WTC11 (cell line): Measurements from ENCODE around the gene COG4. TPM values are rescaled to one million over a fixed set of nuclear protein-coding genes. Genes with fewer than 3 reads are reported as not detected.

ENCODE experiments used
- ATAC-seq: fragments of 200-7000 bp; cut with Tn5 transposase; 2 replicates; pipeline ENCODE4 v1.10.0; 2021; ENCODE audit warnings: mild to moderate bottlenecking, moderate library complexity
- Bru-seq: library from RNA; stranded (reverse); fragments of 400-500 nt; gene quantifications from one replicate; lab custom pipeline; 2021; lab: Mats Ljungman, UMichigan
- CTCF ChIA-PET: fragments of 300-600 bp; sonication (Branson Sonifier 250); formaldehyde crosslinking; loops from one replicate; lab custom pipeline; 2021; ENCODE audit warnings: antibody characterized with exemption; lab: Charles Lee
- POLR2A ChIA-PET: fragments of 350-600 bp; sonication (Branson Sonifier 250); formaldehyde crosslinking; loops from one replicate; lab custom pipeline; 2021; ENCODE audit warnings: antibody characterized with exemption; lab: Charles Lee
- DNase-seq: peaks from one replicate; pipeline ENCODE4 v3.0.0; 2021; ENCODE audit warnings: low spot score
- H3K27ac Mint-ChIP-seq: 2 replicates; pipeline ENCODE4 v1.8.0; 2021; ENCODE audit warnings: mixed read lengths
- H3K27me3 Mint-ChIP-seq: 2 replicates; pipeline ENCODE4 v1.8.0; 2021; ENCODE audit warnings: low read depth, mild to moderate bottlenecking, moderate library complexity, mixed read lengths
- H3K36me3 Mint-ChIP-seq: 2 replicates; pipeline ENCODE4 v1.8.0; 2021; ENCODE audit warnings: mixed read lengths
- H3K4me1 Mint-ChIP-seq: 2 replicates; pipeline ENCODE4 v1.8.0; 2022; ENCODE audit warnings: mixed read lengths
- H3K4me3 Mint-ChIP-seq: 2 replicates; pipeline ENCODE4 v1.8.0; 2021; ENCODE audit warnings: mild to moderate bottlenecking, moderate library complexity, mixed read lengths
- H3K9me3 Mint-ChIP-seq: 2 replicates; pipeline ENCODE4 v1.8.0; 2021; ENCODE audit warnings: mixed read lengths
- CBFB ChIP-seq: sonication (generic); formaldehyde crosslinking; IDR thresholded peaks from 2 replicates; pipeline ENCODE4 v1.8.1; 2022; ENCODE audit warnings: mild to moderate bottlenecking, low read depth, missing genetic modification reagents
- CREB1 ChIP-seq: sonication (generic); formaldehyde crosslinking; IDR thresholded peaks from 2 replicates; pipeline ENCODE4 v1.8.0; 2023; ENCODE audit warnings: mild to moderate bottlenecking, missing genetic modification reagents
- ELF4 ChIP-seq: sonication (generic); formaldehyde crosslinking; IDR thresholded peaks from 2 replicates; pipeline ENCODE4 v1.8.1; 2022; ENCODE audit warnings: low read depth, mild to moderate bottlenecking, moderate library complexity, missing genetic modification reagents
- ESRRA ChIP-seq: sonication (generic); formaldehyde crosslinking; IDR thresholded peaks from 2 replicates; pipeline ENCODE4 v1.8.1; 2022; ENCODE audit warnings: mild to moderate bottlenecking, missing genetic modification reagents, borderline replicate concordance
- FOXJ3 ChIP-seq: sonication (generic); formaldehyde crosslinking; IDR thresholded peaks from 2 replicates; pipeline ENCODE4 v1.9.0; 2021; ENCODE audit warnings: missing genetic modification reagents, mild to moderate bottlenecking, borderline replicate concordance
- GABPB1 ChIP-seq: sonication (generic); formaldehyde crosslinking; IDR thresholded peaks from 2 replicates; pipeline ENCODE4 v1.8.1; 2023; ENCODE audit warnings: mild to moderate bottlenecking, missing genetic modification reagents
- GTF2I ChIP-seq: fragments of 250-450 bp; sonication (Bioruptor Pico); conservative IDR thresholded peaks from 2 replicates; pipeline ENCODE4 v1.4.0; 2021; ENCODE audit warnings: mild to moderate bottlenecking
- KAT7 ChIP-seq: sonication (generic); formaldehyde crosslinking; IDR thresholded peaks from 2 replicates; pipeline ENCODE4 v1.8.1; 2023; ENCODE audit warnings: missing genetic modification reagents, mild to moderate bottlenecking, borderline replicate concordance
- OVOL2 ChIP-seq: fragments of 250-450 bp; sonication (Bioruptor Pico); IDR thresholded peaks from 2 replicates; pipeline ENCODE4 v1.9.0; 2021; ENCODE audit warnings: mild to moderate bottlenecking, borderline replicate concordance
- RORB ChIP-seq: fragments of 250-450 bp; sonication (Bioruptor Pico); IDR thresholded peaks from 2 replicates; pipeline ENCODE4 v1.9.0; 2021; ENCODE audit warnings: mild to moderate bottlenecking
- TCF7 ChIP-seq: sonication (generic); formaldehyde crosslinking; IDR thresholded peaks from 2 replicates; pipeline ENCODE4 v1.8.0; 2022; ENCODE audit warnings: mild to moderate bottlenecking, low read depth, missing genetic modification reagents, moderate library complexity
- TEAD1 ChIP-seq: sonication (generic); formaldehyde crosslinking; IDR thresholded peaks from 2 replicates; pipeline ENCODE4 v1.8.0; 2022; ENCODE audit warnings: mild to moderate bottlenecking, missing genetic modification reagents
- ZNF121 ChIP-seq: sonication (generic); formaldehyde crosslinking; IDR thresholded peaks from 2 replicates; pipeline ENCODE4 v1.8.0; 2023; ENCODE audit warnings: missing genetic modification reagents
- ZNF396 ChIP-seq: fragments of 250-450 bp; sonication (Bioruptor Pico); IDR thresholded peaks from 2 replicates; pipeline ENCODE4 v1.8.0; 2021; ENCODE audit warnings: mild to moderate bottlenecking, moderate library complexity, borderline replicate concordance
- ZNF416 ChIP-seq: fragments of 250-450 bp; sonication (Bioruptor Pico); IDR thresholded peaks from 2 replicates; pipeline ENCODE4 v1.9.0; 2021; ENCODE audit warnings: mild to moderate bottlenecking, inconsistent platforms
- long read RNA-seq, 3 experiments: library from RNA in 1 of 3; library from capped mRNA in 1 of 3; library from polyadenylated mRNA in 1 of 3; unstranded in 2 of 3; stranded (forward) in 1 of 3; transcript quantifications; one replicate each; pipeline ENCODE4 v2.0.0, GENCODE V29; 2021
- total RNA-seq: library from RNA; stranded (reverse); gene quantifications from 3 replicates; pipeline ENCODE4 v1.2.3, GENCODE V29; 2021
- TF ChIP-seq, protein P1 (sequence below): fragments of 250-450 bp; sonication (Bioruptor Pico); IDR thresholded peaks from 2 replicates; pipeline ENCODE4 v1.9.0; 2021; ENCODE audit warnings: mild to moderate bottlenecking, borderline replicate concordance
- TF ChIP-seq, protein P2 (sequence below): sonication (generic); formaldehyde crosslinking; IDR thresholded peaks from 2 replicates; pipeline ENCODE4 v1.8.1; 2022; ENCODE audit warnings: missing genetic modification reagents, borderline replicate concordance
- TF ChIP-seq, protein P3 (sequence below): fragments of 250-450 bp; sonication (Bioruptor Pico); IDR thresholded peaks from 2 replicates; pipeline ENCODE4 v1.9.0; 2021; ENCODE audit warnings: moderate library complexity, mild to moderate bottlenecking, inconsistent platforms, borderline replicate concordance
- TF ChIP-seq, protein P4 (sequence below): fragments of 250-450 bp; sonication (Bioruptor Pico); IDR thresholded peaks from 2 replicates; pipeline ENCODE4 v1.9.0; 2021; ENCODE audit warnings: mild to moderate bottlenecking
- TF ChIP-seq, protein P5 (sequence below): fragments of 250-450 bp; sonication (Bioruptor Pico); conservative IDR thresholded peaks from 2 replicates; pipeline ENCODE4 v1.9.0; 2021; ENCODE audit warnings: mild to moderate bottlenecking

Gene COG4
- total RNA-seq, result 56.6 to 65.6 TPM (median 61.8 TPM) in 3 replicates
- Bru-seq, nascent RNA, result percentile 58 among the genes with signal in this experiment
- long read RNA-seq, experiment 1, transcript COG4-201 (19 exons, 2,833 nt), result major isoform, 283 of 365 reads
- long read RNA-seq, experiment 1, transcript COG4-202 (18 exons, 2,756 nt), result minor isoform, 8 of 365 reads
- long read RNA-seq, experiment 1, transcript COG4-211 (20 exons, 3,000 nt), result minor isoform, 5 of 365 reads
- long read RNA-seq, experiment 1, partial matches to known transcripts, result 22 of 365 reads
- long read RNA-seq, experiment 1, other reads (novel, unspliced or antisense), result 47 of 365 reads
- long read RNA-seq, experiment 2, transcript COG4-201 (19 exons, 2,833 nt), result major isoform, 30 of 56 reads
- long read RNA-seq, experiment 2, partial matches to known transcripts, result 19 of 56 reads
- long read RNA-seq, experiment 2, other reads (novel, unspliced or antisense), result 7 of 56 reads
- long read RNA-seq, experiment 3, transcript COG4-201 (19 exons, 2,833 nt), result major isoform, 25 of 39 reads
- long read RNA-seq, experiment 3, partial matches to known transcripts, result 7 of 39 reads
- long read RNA-seq, experiment 3, other reads (novel, unspliced or antisense), result 6 of 39 reads

DNA sequence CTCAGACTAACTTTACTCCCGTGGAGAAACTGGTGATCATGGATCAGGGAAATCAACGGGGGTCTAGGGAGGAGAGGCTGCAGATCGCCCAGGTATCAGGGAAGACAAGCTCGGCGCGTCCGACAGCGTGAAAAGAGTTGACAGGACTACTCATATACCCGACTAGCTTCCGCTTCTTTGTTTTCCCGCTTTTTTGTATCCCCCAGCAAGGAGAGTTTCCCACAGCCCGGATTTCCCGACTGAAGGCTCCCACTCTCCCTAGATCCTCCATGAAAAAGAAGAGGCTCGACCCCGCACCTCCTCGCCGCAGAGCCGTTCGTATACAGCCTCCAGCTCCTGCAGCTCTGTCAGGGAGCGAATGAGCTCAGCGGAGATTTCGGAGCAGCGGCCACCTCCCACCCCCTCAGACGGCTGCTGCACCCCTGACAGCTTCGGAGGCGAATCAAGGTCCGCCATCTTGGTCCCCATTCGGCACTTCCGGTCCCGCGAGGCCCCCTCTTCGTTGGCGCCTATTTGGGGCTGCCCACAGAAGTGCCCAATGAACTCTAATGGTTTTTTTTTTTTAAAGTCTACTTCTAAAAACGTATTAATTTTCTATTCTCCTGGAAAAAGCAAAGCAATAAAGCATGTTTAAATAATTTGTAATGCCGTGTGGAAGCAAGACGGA lies at the start of gene COG4:
Gene COG4 (minus strand): TSS at position 479 of the 667 bp plus-strand sequence. CDS start 11 bp downstream, at position 468.
- TF ChIP-seq RORB (CRISPR knock-in tag), result no peak
- TF ChIP-seq GTF2I, result no peak
- TF ChIP-seq, protein P1, sequence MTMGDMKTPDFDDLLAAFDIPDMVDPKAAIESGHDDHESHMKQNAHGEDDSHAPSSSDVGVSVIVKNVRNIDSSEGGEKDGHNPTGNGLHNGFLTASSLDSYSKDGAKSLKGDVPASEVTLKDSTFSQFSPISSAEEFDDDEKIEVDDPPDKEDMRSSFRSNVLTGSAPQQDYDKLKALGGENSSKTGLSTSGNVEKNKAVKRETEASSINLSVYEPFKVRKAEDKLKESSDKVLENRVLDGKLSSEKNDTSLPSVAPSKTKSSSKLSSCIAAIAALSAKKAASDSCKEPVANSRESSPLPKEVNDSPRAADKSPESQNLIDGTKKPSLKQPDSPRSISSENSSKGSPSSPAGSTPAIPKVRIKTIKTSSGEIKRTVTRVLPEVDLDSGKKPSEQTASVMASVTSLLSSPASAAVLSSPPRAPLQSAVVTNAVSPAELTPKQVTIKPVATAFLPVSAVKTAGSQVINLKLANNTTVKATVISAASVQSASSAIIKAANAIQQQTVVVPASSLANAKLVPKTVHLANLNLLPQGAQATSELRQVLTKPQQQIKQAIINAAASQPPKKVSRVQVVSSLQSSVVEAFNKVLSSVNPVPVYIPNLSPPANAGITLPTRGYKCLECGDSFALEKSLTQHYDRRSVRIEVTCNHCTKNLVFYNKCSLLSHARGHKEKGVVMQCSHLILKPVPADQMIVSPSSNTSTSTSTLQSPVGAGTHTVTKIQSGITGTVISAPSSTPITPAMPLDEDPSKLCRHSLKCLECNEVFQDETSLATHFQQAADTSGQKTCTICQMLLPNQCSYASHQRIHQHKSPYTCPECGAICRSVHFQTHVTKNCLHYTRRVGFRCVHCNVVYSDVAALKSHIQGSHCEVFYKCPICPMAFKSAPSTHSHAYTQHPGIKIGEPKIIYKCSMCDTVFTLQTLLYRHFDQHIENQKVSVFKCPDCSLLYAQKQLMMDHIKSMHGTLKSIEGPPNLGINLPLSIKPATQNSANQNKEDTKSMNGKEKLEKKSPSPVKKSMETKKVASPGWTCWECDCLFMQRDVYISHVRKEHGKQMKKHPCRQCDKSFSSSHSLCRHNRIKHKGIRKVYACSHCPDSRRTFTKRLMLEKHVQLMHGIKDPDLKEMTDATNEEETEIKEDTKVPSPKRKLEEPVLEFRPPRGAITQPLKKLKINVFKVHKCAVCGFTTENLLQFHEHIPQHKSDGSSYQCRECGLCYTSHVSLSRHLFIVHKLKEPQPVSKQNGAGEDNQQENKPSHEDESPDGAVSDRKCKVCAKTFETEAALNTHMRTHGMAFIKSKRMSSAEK (CRISPR knock-in tag), result no peak
- TF ChIP-seq FOXJ3, result no peak
- TF ChIP-seq ELF4 (CRISPR knock-in tag), result no peak
- peak; percentile 71; the same call in 1 of the 2 replicates for TF ChIP-seq TEAD1 (CRISPR knock-in tag)
- TF ChIP-seq ZNF416 (CRISPR knock-in tag), result no peak
- TF ChIP-seq CBFB (CRISPR knock-in tag), result no peak
- peak; percentile 78 for TF ChIP-seq GABPB1 (CRISPR knock-in tag)
- no peak for TF ChIP-seq ESRRA
- no peak for TF ChIP-seq CREB1 (CRISPR knock-in tag)
- Mint-ChIP-seq H3K27ac (peak within 1 kb of the TSS; percentile 95), H3K36me3 (peaks cover 34% of the 10 kb centered on the region), H3K4me3 (peak within 1 kb of the TSS; percentile 95), H3K4me1 (peaks cover 29% of the 10 kb centered on the region), H3K27me3 (no peaks in the 10 kb centered on the region), H3K9me3 (no peaks in the 10 kb centered on the region)
- CTCF ChIA-PET, result interaction anchor here (0.8 to 1.2 kb wide), 5 partner anchors 28 to 143 kb away, joined by 3 read pairs; no protein-coding TSS in a partner anchor
- DNase-seq (peak; percentile 85), ATAC-seq (peak; percentile 84)
- POLR2A ChIA-PET, result interaction anchor here (0.6 to 1.1 kb wide), 4 partner anchors 40 to 264 kb away, joined by 3 to 6 read pairs (median 4); no protein-coding TSS in a partner anchor

DNA sequence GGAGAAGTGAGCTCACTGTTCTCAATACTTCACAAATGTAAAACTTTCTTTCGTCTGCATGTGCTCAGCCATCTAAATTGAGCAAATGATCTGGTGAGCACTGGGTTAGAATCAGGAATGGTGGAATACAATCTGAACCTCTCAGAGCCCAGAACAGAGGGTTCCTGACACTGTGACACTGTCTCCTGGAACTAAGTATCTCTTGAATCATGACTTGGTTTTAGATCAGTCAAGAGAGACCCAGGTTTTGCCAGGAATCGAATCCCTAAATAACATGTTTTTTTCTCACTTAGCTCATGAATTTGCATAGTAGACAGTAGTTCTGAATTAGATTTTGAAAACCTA lies 49.5 kb upstream of the COG4 start:
- ChIA-PET POLR2A (interaction anchor here (0.6 kb wide), 1 partner anchor 82 kb away, joined by 4 read pairs; no protein-coding TSS in a partner anchor), CTCF (interaction anchor here (1.9 kb wide), 1 partner anchor 80 kb away, joined by 16 read pairs; no protein-coding TSS in a partner anchor)
- Mint-ChIP-seq H3K4me1 (peaks cover 14% of the 10 kb centered on the region), H3K27ac (peak overlapping the region; percentile 96), H3K27me3 (no peaks in the 10 kb centered on the region), H3K4me3 (no peak overlapping the region), H3K36me3 (peaks cover 64% of the 10 kb centered on the region), H3K9me3 (no peaks in the 10 kb centered on the region)
- DNase-seq (no peak), ATAC-seq (no peak)
- TF ChIP-seq KAT7 (CRISPR knock-in tag), result no peak
- TF ChIP-seq, protein P2, sequence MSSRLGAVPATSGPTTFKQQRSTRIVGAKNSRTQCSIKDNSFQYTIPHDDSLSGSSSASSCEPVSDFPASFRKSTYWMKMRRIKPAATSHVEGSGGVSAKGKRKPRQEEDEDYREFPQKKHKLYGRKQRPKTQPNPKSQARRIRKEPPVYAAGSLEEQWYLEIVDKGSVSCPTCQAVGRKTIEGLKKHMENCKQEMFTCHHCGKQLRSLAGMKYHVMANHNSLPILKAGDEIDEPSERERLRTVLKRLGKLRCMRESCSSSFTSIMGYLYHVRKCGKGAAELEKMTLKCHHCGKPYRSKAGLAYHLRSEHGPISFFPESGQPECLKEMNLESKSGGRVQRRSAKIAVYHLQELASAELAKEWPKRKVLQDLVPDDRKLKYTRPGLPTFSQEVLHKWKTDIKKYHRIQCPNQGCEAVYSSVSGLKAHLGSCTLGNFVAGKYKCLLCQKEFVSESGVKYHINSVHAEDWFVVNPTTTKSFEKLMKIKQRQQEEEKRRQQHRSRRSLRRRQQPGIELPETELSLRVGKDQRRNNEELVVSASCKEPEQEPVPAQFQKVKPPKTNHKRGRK (CRISPR knock-in tag), result no peak
- no peak for TF ChIP-seq ZNF121 (CRISPR knock-in tag)
- TF ChIP-seq FOXJ3, result no peak
- TF ChIP-seq, protein P3, sequence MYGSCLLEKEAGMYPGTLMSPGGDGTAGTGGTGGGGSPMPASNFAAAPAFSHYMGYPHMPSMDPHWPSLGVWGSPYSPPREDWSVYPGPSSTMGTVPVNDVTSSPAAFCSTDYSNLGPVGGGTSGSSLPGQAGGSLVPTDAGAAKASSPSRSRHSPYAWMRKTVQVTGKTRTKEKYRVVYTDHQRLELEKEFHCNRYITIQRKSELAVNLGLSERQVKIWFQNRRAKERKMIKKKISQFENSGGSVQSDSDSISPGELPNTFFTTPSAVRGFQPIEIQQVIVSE (CRISPR knock-in tag), result no peak
- no peak for TF ChIP-seq GABPB1 (CRISPR knock-in tag)
- TF ChIP-seq OVOL2 (CRISPR knock-in tag), result no peak
- TF ChIP-seq, protein P4, sequence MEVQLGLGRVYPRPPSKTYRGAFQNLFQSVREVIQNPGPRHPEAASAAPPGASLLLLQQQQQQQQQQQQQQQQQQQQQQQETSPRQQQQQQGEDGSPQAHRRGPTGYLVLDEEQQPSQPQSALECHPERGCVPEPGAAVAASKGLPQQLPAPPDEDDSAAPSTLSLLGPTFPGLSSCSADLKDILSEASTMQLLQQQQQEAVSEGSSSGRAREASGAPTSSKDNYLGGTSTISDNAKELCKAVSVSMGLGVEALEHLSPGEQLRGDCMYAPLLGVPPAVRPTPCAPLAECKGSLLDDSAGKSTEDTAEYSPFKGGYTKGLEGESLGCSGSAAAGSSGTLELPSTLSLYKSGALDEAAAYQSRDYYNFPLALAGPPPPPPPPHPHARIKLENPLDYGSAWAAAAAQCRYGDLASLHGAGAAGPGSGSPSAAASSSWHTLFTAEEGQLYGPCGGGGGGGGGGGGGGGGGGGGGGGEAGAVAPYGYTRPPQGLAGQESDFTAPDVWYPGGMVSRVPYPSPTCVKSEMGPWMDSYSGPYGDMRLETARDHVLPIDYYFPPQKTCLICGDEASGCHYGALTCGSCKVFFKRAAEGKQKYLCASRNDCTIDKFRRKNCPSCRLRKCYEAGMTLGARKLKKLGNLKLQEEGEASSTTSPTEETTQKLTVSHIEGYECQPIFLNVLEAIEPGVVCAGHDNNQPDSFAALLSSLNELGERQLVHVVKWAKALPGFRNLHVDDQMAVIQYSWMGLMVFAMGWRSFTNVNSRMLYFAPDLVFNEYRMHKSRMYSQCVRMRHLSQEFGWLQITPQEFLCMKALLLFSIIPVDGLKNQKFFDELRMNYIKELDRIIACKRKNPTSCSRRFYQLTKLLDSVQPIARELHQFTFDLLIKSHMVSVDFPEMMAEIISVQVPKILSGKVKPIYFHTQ (CRISPR knock-in tag), result no peak
- TF ChIP-seq TCF7 (CRISPR knock-in tag), result no peak
- TF ChIP-seq, protein P5, sequence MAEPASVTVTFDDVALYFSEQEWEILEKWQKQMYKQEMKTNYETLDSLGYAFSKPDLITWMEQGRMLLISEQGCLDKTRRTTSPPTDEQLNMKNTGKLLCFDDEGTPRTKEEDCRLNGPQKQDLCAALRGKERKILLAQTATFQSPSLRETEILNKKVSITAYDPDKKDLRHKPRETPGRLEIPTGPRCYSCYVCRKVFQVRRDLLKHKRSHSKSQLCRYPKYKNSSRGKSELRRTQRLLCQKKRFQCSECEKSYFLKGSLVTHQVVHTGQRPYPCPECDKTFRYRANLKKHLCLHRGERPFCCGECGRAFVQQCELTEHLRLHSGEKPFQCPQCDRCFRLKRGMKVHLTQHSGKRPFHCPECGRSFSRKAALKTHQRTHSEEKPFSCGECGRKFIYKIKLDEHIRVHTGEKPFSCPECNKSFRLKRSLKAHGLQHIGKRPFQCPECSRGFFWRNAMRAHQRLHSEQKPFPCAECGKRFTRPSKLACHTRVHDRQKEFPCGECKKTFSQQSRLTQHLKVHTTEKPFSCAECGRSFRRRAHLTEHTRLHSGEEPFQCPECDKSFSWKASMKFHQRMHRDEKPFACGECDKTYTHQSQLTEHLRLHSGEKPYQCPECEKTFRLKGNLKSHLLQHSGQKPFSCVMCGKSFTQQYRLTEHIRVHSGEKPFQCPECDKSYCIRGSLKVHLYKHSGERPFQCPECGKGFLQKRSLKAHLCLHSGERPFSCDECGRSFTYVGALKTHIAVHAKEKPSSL (CRISPR knock-in tag), result no peak
- no peak for TF ChIP-seq ZNF396 (CRISPR knock-in tag)
